Smooth muscle cell (in vitro differentiated cells): Measurements from ENCODE around the gene HRAS. TPM values are rescaled to one million over a fixed set of nuclear protein-coding genes. Genes with fewer than 3 reads are reported as not detected.

ENCODE experiments used
- DNase-seq: peaks from one replicate; lab custom pipeline; 2025; ENCODE audit not compliant: unreplicated experiment; lab: John Stamatoyannopoulos, UW
- H2AFZ ChIP-seq: fragments of 200-600 bp; sonication (generic); 2 replicates; pipeline ENCODE4 v1.6.0; 2016; ENCODE audit warnings: antibody characterized with exemption, low read depth, mild to moderate bottlenecking
- H3F3A ChIP-seq: fragments of 200-600 bp; sonication (generic); 2 replicates; pipeline ENCODE4 v1.6.0; 2017; ENCODE audit warnings: antibody characterized with exemption, low read depth
- H3K27ac ChIP-seq: fragments of 200-600 bp; sonication (generic); 2 replicates; pipeline ENCODE4 v1.5.1; 2016; ENCODE audit warnings: low read depth, mild to moderate bottlenecking
- H3K27me3 ChIP-seq: fragments of 200-600 bp; sonication (generic); 2 replicates; pipeline ENCODE4 v1.6.1; 2016; ENCODE audit warnings: low read depth, mild to moderate bottlenecking
- H3K36me3 ChIP-seq: fragments of 200-600 bp; sonication (generic); 2 replicates; pipeline ENCODE4 v1.5.1; 2016; ENCODE audit warnings: low read depth
- H3K4me1 ChIP-seq: fragments of 200-600 bp; sonication (generic); 2 replicates; pipeline ENCODE4 v1.5.1; 2016; ENCODE audit warnings: low read depth
- H3K4me2 ChIP-seq: fragments of 200-600 bp; sonication (generic); 2 replicates; pipeline ENCODE4 v1.6.0; 2016; ENCODE audit warnings: mild to moderate bottlenecking
- H3K4me3 ChIP-seq: fragments of 200-600 bp; sonication (generic); 2 replicates; pipeline ENCODE4 v1.5.1; 2016; ENCODE audit warnings: mild to moderate bottlenecking
- H3K79me2 ChIP-seq: fragments of 200-600 bp; sonication (generic); 2 replicates; pipeline ENCODE4 v1.6.0; 2016; ENCODE audit warnings: low read depth, mild to moderate bottlenecking
- H3K9ac ChIP-seq: fragments of 200-600 bp; sonication (generic); 2 replicates; pipeline ENCODE4 v1.6.0; 2016; ENCODE audit warnings: low read depth
- H3K9me3 ChIP-seq: fragments of 200-600 bp; sonication (generic); replicated peaks from 2 replicates; pipeline ENCODE4 v1.5.1; 2016; ENCODE audit warnings: low read depth
- H4K20me1 ChIP-seq: fragments of 200-600 bp; sonication (generic); 2 replicates; pipeline ENCODE4 v1.6.0; 2016; ENCODE audit warnings: low read depth
- WGBS: methylation state at CpG from one replicate; pipeline ENCODE4 v1.1.7; 2016; ENCODE audit warnings: low lambda C conversion rate; 5-methylcytosine and 5-hydroxymethylcytosine counted together
- polyA plus RNA-seq: library from polyadenylated mRNA; unstranded; fragments of >200 nt; fragmentation: Nextera tagmentation; extraction: Ambion mirVana; gene quantifications from 2 replicates; pipeline ENCODE4 v1.2.1, GENCODE V29; 2016
- total RNA-seq: library from RNA; depleted of rRNA; stranded (reverse); fragments of >200 nt; gene quantifications from 2 replicates; pipeline ENCODE4 v1.2.3, GENCODE V29; 2014
- TF ChIP-seq, protein P1 (sequence below): fragments of 200-600 bp; sonication (generic); IDR thresholded peaks from 2 replicates; pipeline ENCODE4 v1.5.1; 2017; ENCODE audit warnings: borderline replicate concordance, mild to moderate bottlenecking, antibody characterized with exemption; ENCODE audit not compliant: insufficient read depth, poor library complexity, severe bottlenecking

The HRAS gene
- total and polyA plus RNA-seq, 2 experiments from 2014 or later = 39.9 to 59.1 TPM

DNA sequence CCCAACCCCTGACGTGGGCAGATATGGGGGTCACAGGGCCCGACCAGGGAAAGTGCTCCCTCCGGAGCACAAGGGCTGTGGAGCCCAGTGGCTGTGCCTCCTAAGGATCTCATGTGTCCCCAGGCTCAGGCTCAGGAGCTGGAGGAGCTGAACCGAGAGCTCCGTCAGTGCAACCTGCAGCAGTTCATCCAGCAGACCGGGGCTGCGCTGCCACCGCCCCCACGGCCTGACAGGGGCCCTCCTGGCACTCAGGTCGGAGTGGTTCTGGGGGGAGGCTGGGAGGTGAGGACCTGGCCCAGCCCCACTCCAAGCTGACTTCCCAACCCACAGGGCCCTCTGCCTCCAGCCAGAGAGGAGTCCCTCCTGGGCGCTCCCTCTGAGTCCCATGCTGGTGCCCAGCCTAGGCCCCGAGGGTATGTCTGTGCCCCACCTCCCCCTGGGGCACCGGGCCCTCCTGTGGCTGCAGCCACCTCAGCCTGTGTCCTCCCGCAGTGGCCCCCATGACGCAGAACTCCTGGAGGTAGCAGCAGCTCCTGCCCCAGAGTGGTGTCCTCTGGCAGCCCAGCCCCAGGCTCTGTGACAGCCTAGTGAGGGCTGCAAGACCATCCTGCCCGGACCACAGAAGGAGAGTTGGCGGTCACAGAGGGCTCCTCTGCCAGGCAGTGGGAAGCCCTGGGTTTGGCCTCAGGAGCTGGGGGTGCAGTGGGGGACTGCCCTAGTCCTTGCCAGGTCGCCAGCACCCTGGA, 27.9 kb upstream of the HRAS start:
- 95% methylated on average over 18 of the region's 18 CpGs for WGBS
- peaks cover 9% of the 10 kb centered on the region for H3F3A ChIP-seq
- H3K36me3 ChIP-seq = no peaks in the 10 kb centered on the region
- no peak overlapping the region for H3K4me2 ChIP-seq
- no peak overlapping the region for H2AFZ ChIP-seq
- H3K4me1 ChIP-seq = peaks cover 10% of the 10 kb centered on the region
- TF ChIP-seq, protein P1, sequence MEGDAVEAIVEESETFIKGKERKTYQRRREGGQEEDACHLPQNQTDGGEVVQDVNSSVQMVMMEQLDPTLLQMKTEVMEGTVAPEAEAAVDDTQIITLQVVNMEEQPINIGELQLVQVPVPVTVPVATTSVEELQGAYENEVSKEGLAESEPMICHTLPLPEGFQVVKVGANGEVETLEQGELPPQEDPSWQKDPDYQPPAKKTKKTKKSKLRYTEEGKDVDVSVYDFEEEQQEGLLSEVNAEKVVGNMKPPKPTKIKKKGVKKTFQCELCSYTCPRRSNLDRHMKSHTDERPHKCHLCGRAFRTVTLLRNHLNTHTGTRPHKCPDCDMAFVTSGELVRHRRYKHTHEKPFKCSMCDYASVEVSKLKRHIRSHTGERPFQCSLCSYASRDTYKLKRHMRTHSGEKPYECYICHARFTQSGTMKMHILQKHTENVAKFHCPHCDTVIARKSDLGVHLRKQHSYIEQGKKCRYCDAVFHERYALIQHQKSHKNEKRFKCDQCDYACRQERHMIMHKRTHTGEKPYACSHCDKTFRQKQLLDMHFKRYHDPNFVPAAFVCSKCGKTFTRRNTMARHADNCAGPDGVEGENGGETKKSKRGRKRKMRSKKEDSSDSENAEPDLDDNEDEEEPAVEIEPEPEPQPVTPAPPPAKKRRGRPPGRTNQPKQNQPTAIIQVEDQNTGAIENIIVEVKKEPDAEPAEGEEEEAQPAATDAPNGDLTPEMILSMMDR = no peak
- peaks cover 16% of the 10 kb centered on the region for H3K79me2 ChIP-seq
- no peak for DNase-seq
- no peaks in the 10 kb centered on the region for H3K9me3 ChIP-seq
- H4K20me1 ChIP-seq = peaks cover 56% of the 10 kb centered on the region
- peaks cover 9% of the 10 kb centered on the region for H3K27me3 ChIP-seq
- no peak overlapping the region for H3K4me3 ChIP-seq
- H3K9ac ChIP-seq = no peak overlapping the region
- peak overlapping the region; percentile 24 for H3K27ac ChIP-seq

DNA sequence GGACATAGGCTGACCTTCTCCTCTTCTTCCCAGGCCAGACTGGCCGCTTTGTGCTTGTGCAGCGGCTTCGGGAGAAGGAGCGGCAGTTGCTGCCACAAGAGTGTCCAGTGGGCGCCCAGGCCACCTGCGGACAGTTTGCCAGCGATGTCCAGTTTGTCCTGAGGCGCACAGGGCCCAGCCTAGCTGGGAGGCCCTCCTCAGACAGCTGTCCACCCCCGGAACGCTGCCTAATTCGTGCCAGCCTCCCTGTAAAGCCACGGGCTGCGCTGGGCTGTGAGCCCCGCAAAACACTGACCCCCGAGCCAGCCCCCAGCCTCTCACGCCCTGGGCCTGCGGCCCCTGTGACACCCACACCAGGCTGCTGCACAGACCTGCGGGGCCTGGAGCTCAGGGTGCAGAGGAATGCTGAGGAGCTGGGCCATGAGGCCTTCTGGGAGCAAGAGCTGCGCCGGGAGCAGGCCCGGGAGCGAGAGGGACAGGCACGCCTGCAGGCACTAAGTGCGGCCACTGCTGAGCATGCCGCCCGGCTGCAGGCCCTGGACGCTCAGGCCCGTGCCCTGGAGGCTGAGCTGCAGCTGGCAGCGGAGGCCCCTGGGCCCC, 26.8 kb upstream of the HRAS start:
- H3K36me3 ChIP-seq = no peaks in the 10 kb centered on the region
- H3K9me3 ChIP-seq = no peaks in the 10 kb centered on the region
- peaks cover 20% of the 10 kb centered on the region for H3K27me3 ChIP-seq
- TF ChIP-seq, protein P1 = no peak
- peaks cover 6% of the 10 kb centered on the region for H3K79me2 ChIP-seq
- no peak for DNase-seq
- peaks cover 48% of the 10 kb centered on the region for H4K20me1 ChIP-seq
- H3F3A ChIP-seq = peaks cover 9% of the 10 kb centered on the region
- no peak overlapping the region for H2AFZ ChIP-seq
- H3K27ac ChIP-seq = no peak overlapping the region
- H3K4me3 ChIP-seq = peak overlapping the region; percentile 82
- H3K4me2 ChIP-seq = peak overlapping the region; percentile 98
- WGBS = 95% methylated on average over 25 of the region's 29 CpGs
- H3K9ac ChIP-seq = no peak overlapping the region
- peaks cover 10% of the 10 kb centered on the region for H3K4me1 ChIP-seq

DNA sequence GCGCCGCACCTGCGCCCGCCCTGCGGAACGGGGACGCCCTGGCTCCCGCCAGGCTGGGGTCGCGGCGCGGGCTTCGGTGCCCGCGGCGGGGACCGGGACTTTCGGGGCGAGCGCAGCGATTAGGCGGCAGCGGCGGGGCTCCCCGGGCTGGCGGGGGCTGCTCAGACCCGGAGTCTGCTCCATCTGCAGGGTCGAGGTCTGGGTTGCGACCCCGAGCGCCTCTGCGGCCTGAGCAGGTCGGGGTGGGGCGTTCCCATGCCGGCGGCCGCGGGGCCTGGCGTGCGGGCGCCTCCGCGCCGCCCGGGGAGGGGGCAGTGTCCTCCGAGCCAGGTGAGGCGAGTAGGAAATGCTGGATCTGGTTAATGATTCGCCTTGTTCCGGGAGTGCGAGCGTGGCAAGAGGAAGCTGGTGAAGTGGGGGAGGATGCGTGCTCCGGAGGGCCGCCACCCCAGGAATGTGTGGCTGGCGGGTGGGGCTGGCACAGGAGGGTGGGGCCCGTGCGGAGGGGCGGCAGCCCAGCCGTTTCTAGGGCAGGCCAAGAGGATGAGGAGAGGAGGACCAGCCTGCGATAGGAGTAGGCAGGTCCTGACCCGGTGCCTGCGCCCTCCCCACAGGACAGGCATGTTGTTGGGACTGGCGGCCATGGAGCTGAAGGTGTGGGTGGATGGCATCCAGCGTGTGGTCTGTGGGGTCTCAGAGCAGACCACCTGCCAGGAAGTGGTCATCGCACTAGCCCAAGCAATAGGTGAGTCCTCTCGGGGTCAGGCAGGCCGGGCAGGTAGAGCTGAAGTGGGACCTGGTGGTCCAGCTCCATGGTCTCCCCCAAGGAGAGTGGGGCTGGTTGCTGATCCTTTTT, 26.0 kb upstream of the HRAS start:
- DNase-seq = no peak
- Histone ChIP-seq H3F3A (peaks cover 4% of the 10 kb centered on the region), H2AFZ (peak overlapping the region; percentile 37), H3K4me2 (peak overlapping the region; percentile 98), H4K20me1 (peaks cover 40% of the 10 kb centered on the region), H3K36me3 (no peaks in the 10 kb centered on the region), H3K9ac (no peak overlapping the region), H3K4me3 (peak overlapping the region; percentile 82), H3K79me2 (no peaks in the 10 kb centered on the region), H3K9me3 (no peaks in the 10 kb centered on the region), H3K27me3 (peaks cover 27% of the 10 kb centered on the region), H3K27ac (no peak overlapping the region), H3K4me1 (peaks cover 8% of the 10 kb centered on the region)
- TF ChIP-seq, protein P1 = no peak
- 7% methylated on average over 64 of the region's 67 CpGs for WGBS
